IMR-90 (cell line): ENCODE data around the gene CABP4. TPM values are rescaled to one million over a fixed set of nuclear protein-coding genes. Genes with fewer than 3 reads are reported as not detected.
A peak's percentile ranks its signal among the peaks of the same experiment; 100 is the strongest.

Experiments
- ATAC-seq: fragments of 200-7000 bp; cut with Tn5 transposase; 2 replicates; pipeline ENCODE4 v1.9.1; 2020; ENCODE audit warnings: low read depth, mild to moderate bottlenecking, moderate library complexity
- BruUV-seq: library from RNA; stranded (reverse); fragments of 400-500 nt; replicated peaks from 2 replicates; lab custom pipeline; 2021; lab: Mats Ljungman, UMichigan
- CTCF ChIA-PET: fragments of 300-600 bp; formaldehyde crosslinking; extraction: SDS; loops from one replicate; lab custom pipeline; 2021; ENCODE audit warnings: antibody characterized with exemption; lab: Yijun Ruan, JAX
- POLR2A ChIA-PET: fragments of 300-600 bp; sonication (Branson Sonifier 250); formaldehyde crosslinking; loops from one replicate; lab custom pipeline; 2022; ENCODE audit warnings: antibody characterized with exemption; ENCODE audit not compliant: unreplicated experiment; lab: Charles Lee
- DNase-seq: peaks from one replicate; pipeline ENCODE4 v3.0.0; 2013
- H2AFZ ChIP-seq: replicated peaks from 2 replicates; pipeline ENCODE3; 2013; ENCODE audit warnings: low read length, mild to moderate bottlenecking; ENCODE audit not compliant: poor library complexity
- H2AK5ac ChIP-seq: 2 replicates; pipeline ENCODE4 v1.6.1; 2013; ENCODE audit warnings: low read depth, low read length, inconsistent platforms
- H2AK9ac ChIP-seq: replicated peaks from 2 replicates; pipeline ENCODE3; 2013; ENCODE audit warnings: mild to moderate bottlenecking, low read depth, low read length, moderate library complexity; ENCODE audit not compliant: poor library complexity
- H2BK120ac ChIP-seq: 2 replicates; pipeline ENCODE4 v1.6.1; 2013; ENCODE audit warnings: low read depth, low read length, inconsistent platforms
- H2BK15ac ChIP-seq: 3 replicates; pipeline ENCODE4 v1.6.1; 2013; ENCODE audit warnings: low read depth, low read length, inconsistent platforms
- H2BK20ac ChIP-seq: 2 replicates; pipeline ENCODE4 v1.6.1; 2013; ENCODE audit warnings: low read depth, mild to moderate bottlenecking, inconsistent platforms, low read length, moderate library complexity
- H2BK5ac ChIP-seq: 2 replicates; pipeline ENCODE4 v1.6.1; 2013; ENCODE audit warnings: mild to moderate bottlenecking, low read depth, low read length, inconsistent platforms; ENCODE audit not compliant: poor library complexity, severe bottlenecking
- H3K14ac ChIP-seq: replicated peaks from 2 replicates; pipeline ENCODE4 v1.6.1; 2013; ENCODE audit warnings: low read depth, low read length, inconsistent platforms
- H3K18ac ChIP-seq: 2 replicates; pipeline ENCODE4 v1.6.1; 2013; ENCODE audit warnings: low read depth, low read length, control low read depth
- H3K23ac ChIP-seq: 2 replicates; pipeline ENCODE4 v1.6.1; 2013; ENCODE audit warnings: low read depth, low read length, inconsistent platforms
- H3K27ac ChIP-seq: 2 replicates; pipeline ENCODE4 v1.5.1; 2013; ENCODE audit warnings: mild to moderate bottlenecking, control low read depth, low read length; ENCODE audit not compliant: insufficient read depth
- H3K27me3 ChIP-seq: 2 replicates; pipeline ENCODE4 v1.6.1; 2013; ENCODE audit warnings: low read length; ENCODE audit not compliant: control insufficient read depth, insufficient read depth
- H3K36me3 ChIP-seq: 2 replicates; pipeline ENCODE4 v1.6.1; 2013; ENCODE audit warnings: low read length, mixed read lengths; ENCODE audit not compliant: control insufficient read depth, insufficient read depth
- H3K4ac ChIP-seq: 2 replicates; pipeline ENCODE4 v1.6.1; 2013; ENCODE audit warnings: low read depth, low read length, inconsistent platforms
- H3K4me1 ChIP-seq: 2 replicates; pipeline ENCODE4 v1.6.1; 2013; ENCODE audit warnings: low read length, mixed read lengths; ENCODE audit not compliant: control insufficient read depth, insufficient read depth
- H3K4me2 ChIP-seq: 2 replicates; pipeline ENCODE4 v1.6.1; 2013; ENCODE audit warnings: low read depth, mild to moderate bottlenecking, control low read depth, low read length, moderate library complexity
- H3K4me3 ChIP-seq: 2 replicates; pipeline ENCODE4 v1.5.1; 2013; ENCODE audit warnings: low read depth, mild to moderate bottlenecking, control low read depth, low read length, moderate library complexity; ENCODE audit not compliant: insufficient read depth
- H3K56ac ChIP-seq: 2 replicates; pipeline ENCODE4 v1.6.1; 2013; ENCODE audit warnings: low read length, inconsistent platforms; ENCODE audit not compliant: insufficient read depth; ENCODE audit errors: extremely low read depth
- H3K79me1 ChIP-seq, 2 experiments: 2 replicates each; pipeline ENCODE4 v1.6.1; 2013; ENCODE audit warnings: low read length in 2 of 2, inconsistent platforms in 1 of 2, low read depth in 1 of 2
- H3K9ac ChIP-seq: 2 replicates; pipeline ENCODE4 v1.6.1; 2013; ENCODE audit warnings: low read depth, low read length, control low read depth
- H3K9me1 ChIP-seq: 2 replicates; pipeline ENCODE4 v1.6.1; 2013; ENCODE audit warnings: low read length, inconsistent platforms; ENCODE audit not compliant: insufficient read depth
- H3K9me3 ChIP-seq: 2 replicates; pipeline ENCODE4 v1.6.1; 2013; ENCODE audit warnings: low read length; ENCODE audit not compliant: control insufficient read depth, insufficient read depth
- H4K20me1 ChIP-seq: 2 replicates; pipeline ENCODE4 v1.6.1; 2013; ENCODE audit warnings: low read length, inconsistent platforms; ENCODE audit not compliant: insufficient read depth
- H4K5ac ChIP-seq: 2 replicates; pipeline ENCODE4 v1.6.1; 2013; ENCODE audit warnings: mild to moderate bottlenecking, low read depth, low read length, control low read depth
- H4K8ac ChIP-seq, 2 experiments: 2 replicates each; pipeline ENCODE4 v1.6.1; 2013; ENCODE audit warnings: low read depth in 2 of 2, low read length in 2 of 2, control low read depth in 1 of 2, inconsistent platforms in 1 of 2
- H4K91ac ChIP-seq: 2 replicates; pipeline ENCODE4 v1.6.1; 2013; ENCODE audit warnings: low read depth, low read length, inconsistent platforms; ENCODE audit not compliant: insufficient read depth
- BHLHE40 ChIP-seq: fragments of 150-350 bp; IDR thresholded peaks from 2 replicates; pipeline ENCODE4 v1.6.1; 2016; ENCODE audit warnings: mild to moderate bottlenecking, low read depth, low read length
- CEBPB ChIP-seq: IDR thresholded peaks from 2 replicates; pipeline ENCODE4 v1.6.1; 2012; ENCODE audit warnings: low read depth, low read length, improper control_type of control experiment
- CTCF ChIP-seq: conservative IDR thresholded peaks from 2 replicates; pipeline ENCODE4 v1.5.1; 2012; ENCODE audit warnings: mild to moderate bottlenecking, low read depth, low read length, improper control_type of control experiment
- ELK1 ChIP-seq: fragments of 150-350 bp; IDR thresholded peaks from 2 replicates; pipeline ENCODE4 v1.6.1; 2016; ENCODE audit warnings: low read depth, mild to moderate bottlenecking, low read length, moderate library complexity, borderline replicate concordance
- MAZ ChIP-seq: IDR thresholded peaks from 2 replicates; pipeline ENCODE4 v1.6.1; 2012; ENCODE audit warnings: low read depth, mild to moderate bottlenecking, low read length, improper control_type of control experiment, moderate library complexity, borderline replicate concordance
- MXI1 ChIP-seq: IDR thresholded peaks from 2 replicates; pipeline ENCODE4 v1.6.1; 2012; ENCODE audit warnings: low read depth, mild to moderate bottlenecking, low read length, moderate library complexity, borderline replicate concordance
- NFE2L2 ChIP-seq: fragments of 150-350 bp; IDR thresholded peaks from 2 replicates; pipeline ENCODE4 v1.6.1; 2016; ENCODE audit warnings: low read depth, mild to moderate bottlenecking, low read length
- POLR2A ChIP-seq: IDR thresholded peaks from 2 replicates; pipeline ENCODE4 v1.6.1; 2012; ENCODE audit warnings: mild to moderate bottlenecking, low read depth, low read length
- RAD21 ChIP-seq: IDR thresholded peaks from 2 replicates; pipeline ENCODE4 v1.6.1; 2012; ENCODE audit warnings: low read length, improper control_type of control experiment
- RFX5 ChIP-seq: IDR thresholded peaks from 2 replicates; pipeline ENCODE4 v1.8.0; 2012; ENCODE audit warnings: low read depth, mild to moderate bottlenecking, low read length, moderate library complexity
- USF2 ChIP-seq: fragments of 150-350 bp; IDR thresholded peaks from 2 replicates; pipeline ENCODE4 v1.6.1; 2017; ENCODE audit warnings: mild to moderate bottlenecking, antibody characterized with exemption, low read length, low read depth
- WGBS, 2 experiments: methylation state at CpG; one replicate each; pipeline versions ENCODE4 v1.1.5 to v1.1.7; 2013; ENCODE audit warnings: missing lambda C conversion rate in 2 of 2; ENCODE audit not compliant: insufficient read length in 1 of 2; ENCODE audit errors: extremely low coverage in 2 of 2; 5-methylcytosine and 5-hydroxymethylcytosine counted together
- dilution Hi-C: fragments of 300-500 bp; cut with HindIII; formaldehyde crosslinking; loops from one replicate; pipeline ENCODE4 v1.14.3; 2018; ENCODE audit warnings: low sequenced_read_pairs; ENCODE audit not compliant: unreplicated experiment
- in situ Hi-C: fragments of 300-500 bp; cut with MboI; formaldehyde crosslinking; loops from 3 replicates; pipeline ENCODE4 v1.14.3; 2019; ENCODE audit warnings: low sequenced_read_pairs, inconsistent platforms, mixed read lengths
- intact Hi-C: fragments of 100-400 bp; cut with micrococcal nuclease; formaldehyde crosslinking; loops from 2 replicates; pipeline ENCODE4 v1.10.0; 2022
- polyA plus RNA-seq, 3 experiments: library from polyadenylated mRNA; depleted of rRNA; stranded (reverse); fragments of >200 nt; gene quantifications; 2 replicates each; pipeline ENCODE4 v1.2.3, GENCODE V29; 2012; ENCODE audit warnings: low replicate concordance in 1 of 3
- total RNA-seq: library from RNA; depleted of rRNA; stranded (reverse); fragments of >200 nt; gene quantifications from 2 replicates; pipeline ENCODE4 v1.2.3, GENCODE V29; 2012

The CABP4 gene
- total and polyA plus RNA-seq, 2 of the 4 experiments (the other 2 are of a cell fraction), result not detected

GRCh38 chr11:67409781-67410368, 45.3 kb upstream of the CABP4 start:
- no peaks in the 10 kb centered on the region for H3K4me1 ChIP-seq
- H2AK5ac ChIP-seq, result no peak overlapping the region; the same call in 1 of the 2 replicates
- no CpG with 5 or more reads among the region's 13 CpGs for WGBS, 2 experiments
- no peaks in the 10 kb centered on the region for H3K79me1 ChIP-seq
- H4K20me1 ChIP-seq, result no peaks in the 10 kb centered on the region
- TF ChIP-seq POLR2A (no peak), MXI1 (no peak), MAZ (no peak), NFE2L2 (no peak), CTCF (no peak), ELK1 (no peak), USF2 (no peak), CEBPB (no peak), RAD21 (no peak), RFX5 (no peak), BHLHE40 (no peak)
- H3K9ac ChIP-seq, result no peak overlapping the region
- H3K4me2 ChIP-seq, result no peak overlapping the region
- no peaks in the 10 kb centered on the region for H3K36me3 ChIP-seq
- no peak overlapping the region for H4K5ac ChIP-seq
- no peak overlapping the region for H3K56ac ChIP-seq
- H4K8ac ChIP-seq, result no peak overlapping the region
- no peaks in the 10 kb centered on the region for H3K9me1 ChIP-seq
- ATAC-seq (no peak), DNase-seq (no peak)
- H3K4me3 ChIP-seq, result no peak overlapping the region
- H2BK15ac ChIP-seq, result no peak overlapping the region
- dilution Hi-C loops (no loop called here), in situ Hi-C loops (no loop called here), intact Hi-C loops (no loop called here)
- no peak overlapping the region for H2BK5ac ChIP-seq
- no peak overlapping the region for H3K27ac ChIP-seq
- ChIA-PET CTCF (no interaction called here), POLR2A (no interaction called here)
- no peak overlapping the region for H3K18ac ChIP-seq
- H3K23ac ChIP-seq, result no peak overlapping the region
- H3K14ac ChIP-seq, result no peak overlapping the region
- H2AFZ ChIP-seq, result no peak overlapping the region
- peaks cover 57% of the 10 kb centered on the region for H3K27me3 ChIP-seq
- H4K91ac ChIP-seq, result no peak overlapping the region
- H2BK120ac ChIP-seq, result no peak overlapping the region
- peak overlapping the region; percentile 37 for H2AK9ac ChIP-seq
- no peaks in the 10 kb centered on the region for H3K9me3 ChIP-seq
- no TSS peak for BruUV-seq
- no peak overlapping the region for H3K4ac ChIP-seq
- no peak overlapping the region for H2BK20ac ChIP-seq
